ENCODE results near the gene HHAT.

Gene HHAT

DNA sequence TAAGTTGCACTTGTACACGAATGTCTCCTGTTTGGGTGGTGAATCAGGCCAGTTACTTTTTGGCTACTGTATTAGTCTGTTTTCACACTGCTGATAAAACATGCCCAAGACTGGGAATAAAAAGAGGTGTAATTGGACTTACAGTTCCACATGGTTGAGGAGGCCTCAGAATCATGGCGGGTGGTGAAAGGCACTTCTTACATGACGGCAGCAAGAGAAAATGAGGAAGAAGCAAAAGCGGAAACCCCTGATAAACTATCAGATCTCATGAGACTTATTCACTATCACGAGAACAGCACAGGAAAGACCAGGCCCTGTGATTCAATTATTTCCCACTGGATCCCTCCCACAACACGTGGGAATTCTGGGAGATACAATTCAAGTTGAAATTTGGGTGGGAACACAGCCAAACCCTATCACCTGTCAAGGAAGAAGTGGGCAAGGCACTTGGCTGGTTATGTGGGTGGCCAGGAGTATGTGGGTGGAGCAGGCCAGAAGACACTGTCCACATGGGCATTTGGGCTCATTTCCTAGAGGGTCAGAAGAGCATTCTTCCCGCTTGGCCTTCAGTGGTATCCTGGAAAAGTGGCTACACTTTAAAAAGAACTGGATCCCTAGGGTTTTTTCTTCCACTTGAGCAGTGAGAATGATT, 228.8 kb downstream of the HHAT start:
- DNase-seq, result no peak

DNA sequence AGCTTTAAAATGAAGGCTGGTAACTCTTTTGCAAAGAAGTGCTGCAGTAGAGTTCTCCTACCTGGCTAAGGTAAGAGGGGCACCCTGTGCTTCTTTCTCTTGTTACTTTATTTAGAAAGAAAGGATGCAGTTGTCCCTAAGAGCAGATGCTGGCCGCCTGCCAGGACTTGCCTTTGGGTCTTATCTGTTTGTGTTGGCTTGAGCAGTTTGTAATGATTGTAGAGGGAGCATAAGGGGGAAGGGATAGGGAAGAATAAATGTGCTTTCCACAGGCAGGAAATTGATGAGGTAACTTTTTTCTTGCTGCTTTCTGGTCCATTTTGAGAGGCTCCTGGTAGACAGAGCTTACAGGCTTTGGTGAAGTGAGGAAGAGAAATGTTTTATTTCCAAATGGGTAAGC, 229.6 kb downstream of the HHAT start:
- DNase-seq, result no peak

DNA sequence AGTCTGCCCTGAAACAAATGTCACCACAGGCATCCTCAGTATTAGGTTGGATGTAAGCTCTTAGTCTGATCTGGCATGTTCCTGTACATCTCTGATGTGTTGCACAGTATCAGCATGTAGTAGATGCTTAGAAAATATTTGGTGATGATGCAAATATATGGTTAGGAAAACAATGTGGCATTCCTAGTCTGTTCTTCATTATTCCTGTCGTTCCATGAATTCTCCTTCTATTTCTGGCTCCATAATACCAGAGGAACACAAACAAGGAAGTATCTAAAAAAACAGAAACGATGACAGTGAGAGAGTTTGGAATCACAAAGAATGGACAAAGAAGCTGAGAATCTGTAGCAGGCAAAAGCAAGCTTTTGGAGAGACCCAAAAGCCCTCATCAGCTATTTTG, 236.6 kb downstream of the HHAT start:
- no peak for DNase-seq

DNA sequence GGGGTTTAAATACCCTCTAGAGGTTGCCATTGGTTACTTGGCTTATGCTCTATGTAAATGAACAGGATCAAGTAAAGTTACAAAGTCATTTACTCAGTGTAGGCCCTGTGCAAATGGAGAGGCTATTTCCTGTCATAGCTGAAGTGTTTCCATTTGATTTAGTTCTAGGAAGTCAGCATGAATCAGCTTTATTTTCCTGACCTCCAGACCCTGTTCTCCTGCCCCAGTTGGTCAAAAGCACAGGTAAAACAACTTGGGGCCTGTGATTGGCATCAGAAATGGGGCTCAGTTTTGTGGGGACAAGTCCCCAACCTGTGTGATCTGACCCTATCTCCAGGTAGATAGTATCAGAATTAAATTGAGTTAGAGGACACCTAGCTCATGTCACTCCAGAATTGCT, 239.9 kb downstream of the HHAT start:
- no peak for DNase-seq

DNA sequence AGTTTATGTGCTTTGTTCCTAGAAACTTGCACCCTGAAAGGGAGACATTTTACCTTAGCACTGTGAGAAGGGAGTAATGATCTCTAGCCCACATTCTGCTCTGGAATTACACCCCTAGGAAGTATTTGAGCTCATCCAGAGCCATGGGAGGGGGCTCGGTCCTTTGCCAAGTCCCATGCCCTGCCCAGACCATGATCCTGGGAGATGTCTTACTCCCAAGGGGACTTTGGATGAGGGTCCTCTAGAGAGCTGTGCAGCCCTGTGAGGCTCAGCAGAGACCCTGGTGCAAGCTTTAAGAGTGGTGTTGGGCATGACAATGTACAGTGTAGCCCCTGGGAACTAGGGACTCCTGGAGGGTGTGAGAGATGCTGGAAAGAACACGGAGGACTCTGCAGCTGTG, 241.4 kb downstream of the HHAT start:
- DNase-seq, result no peak

DNA sequence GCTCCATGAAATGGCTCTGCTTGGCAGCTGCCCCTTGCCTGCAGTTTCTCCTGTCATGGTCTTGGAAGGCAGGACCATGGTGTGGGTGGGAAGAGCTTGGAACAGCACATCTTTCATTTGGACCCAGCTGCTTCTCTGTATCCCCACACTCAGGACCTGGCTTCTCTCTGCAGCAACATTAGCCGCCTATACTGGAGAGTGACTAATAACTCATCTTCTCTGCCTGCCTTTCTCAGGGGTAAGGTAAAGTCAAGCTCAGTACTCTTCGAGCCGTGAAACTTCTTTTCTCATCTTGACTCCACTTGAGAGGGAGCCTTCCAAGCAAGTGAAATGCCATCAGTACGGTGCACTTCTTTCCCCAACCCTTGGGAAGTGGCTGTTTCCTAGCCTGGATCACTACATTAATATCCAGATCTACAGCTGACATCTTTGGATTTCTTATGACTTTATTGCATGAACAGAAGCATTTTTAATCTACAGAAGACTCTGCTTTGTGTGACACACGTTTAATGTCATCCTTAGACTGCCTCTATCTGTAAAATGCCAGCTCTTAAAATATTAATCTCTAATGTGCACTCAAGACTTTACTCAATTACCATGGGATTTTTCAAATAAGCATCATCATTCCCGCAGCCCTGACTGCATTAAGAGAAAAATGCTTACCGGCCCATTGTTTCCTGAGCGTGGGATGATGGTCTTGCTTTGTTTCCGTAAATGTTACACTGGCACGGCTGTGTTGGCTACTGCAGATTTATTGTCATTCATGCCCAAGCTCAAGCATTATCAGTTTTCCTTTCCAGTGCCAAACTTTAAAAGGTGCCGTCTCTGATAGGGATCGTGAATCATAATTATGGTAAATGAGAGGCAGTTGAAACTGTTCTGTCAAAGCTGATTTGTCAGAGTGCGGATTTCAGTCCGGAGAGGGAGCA, 242.9 kb downstream of the HHAT start:
- DNase-seq, result no peak

DNA sequence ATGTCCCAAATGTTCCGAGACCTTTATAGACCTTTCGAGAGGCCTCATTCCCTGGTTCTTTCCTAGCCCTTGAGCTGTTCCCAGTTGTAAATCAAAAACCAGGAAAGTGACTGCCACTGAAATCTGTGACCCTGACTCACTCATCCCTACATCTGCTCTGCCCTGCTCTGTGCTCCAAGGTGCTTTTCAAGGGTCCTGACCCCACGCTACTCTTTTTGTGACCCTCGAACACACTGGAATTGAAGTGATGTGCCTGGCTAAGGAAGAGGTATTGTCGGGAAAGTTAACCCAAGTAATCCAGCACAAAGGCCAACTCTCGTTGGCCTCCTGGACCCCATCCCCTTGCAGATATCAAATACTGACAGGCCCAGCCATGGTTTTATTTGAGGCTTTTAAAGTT, 244.4 kb downstream of the HHAT start:
- DNase-seq, result no peak

DNA sequence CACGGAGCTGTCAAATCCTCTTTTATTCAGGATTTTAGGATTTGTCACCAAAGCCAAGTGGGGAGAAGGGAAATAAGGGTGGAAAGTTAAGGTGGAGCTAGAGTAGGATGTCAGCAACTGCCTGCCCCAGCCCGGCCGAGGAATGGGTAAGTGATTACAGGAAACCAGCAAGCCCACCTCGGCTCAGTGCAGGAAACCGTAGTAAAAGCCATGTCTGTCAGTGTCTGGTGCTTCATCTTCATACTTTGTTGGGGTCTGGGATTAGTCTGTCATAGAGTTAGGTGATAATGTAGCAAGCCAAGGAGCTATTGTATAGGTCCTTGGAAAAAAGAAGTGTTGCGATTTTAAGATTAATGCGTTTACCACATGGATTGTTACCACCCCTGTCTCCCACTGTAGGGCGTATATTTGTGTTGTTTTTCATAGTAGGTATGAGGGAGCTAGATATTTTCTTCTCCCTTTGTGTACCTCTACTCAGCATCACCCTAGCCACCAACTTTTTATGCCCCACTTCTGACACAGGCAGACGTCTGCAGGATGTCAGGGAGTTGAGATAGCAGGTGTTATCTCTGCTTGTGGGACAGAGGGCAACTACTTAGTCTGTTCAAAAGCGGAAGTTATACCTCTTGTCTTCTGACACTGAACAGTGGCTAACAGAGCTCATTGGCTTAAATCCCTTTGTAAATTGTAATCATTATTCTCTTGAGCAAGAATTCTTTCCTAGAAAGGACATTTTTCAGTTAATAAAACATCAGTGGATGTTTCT, 253.7 kb downstream of the HHAT start:
- DNase-seq, result no peak

DNA sequence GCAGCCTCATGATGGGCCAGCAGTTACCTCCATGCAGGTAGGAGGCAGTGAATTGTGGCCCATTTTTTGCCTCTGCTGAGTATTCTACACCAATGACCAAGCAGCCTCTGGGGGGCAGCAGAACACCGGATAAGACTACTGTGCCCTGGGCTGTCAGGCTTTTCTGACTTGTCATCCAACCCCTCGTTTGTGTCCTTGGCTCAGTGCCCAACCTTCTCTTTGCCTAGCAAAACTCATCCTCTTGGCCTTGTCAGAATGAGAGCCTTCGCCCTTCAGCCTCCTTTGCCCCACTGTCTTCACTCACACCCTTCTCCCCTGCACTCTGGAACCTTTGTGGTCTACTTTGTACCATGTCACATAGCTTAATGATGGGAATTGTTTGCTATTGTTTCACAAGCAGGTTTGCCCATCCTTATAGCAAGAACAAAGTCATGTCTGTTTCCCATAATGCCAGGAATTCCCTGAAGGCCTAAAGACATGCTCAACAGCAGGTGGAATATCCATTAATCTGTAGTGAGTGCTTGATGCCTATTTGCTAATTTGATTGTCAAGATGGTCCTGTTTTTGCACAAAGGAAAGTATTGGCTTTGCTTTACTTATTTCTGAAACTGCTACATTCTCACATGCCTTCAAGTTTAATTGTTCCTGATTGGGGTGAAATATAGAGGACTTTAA, 255.9 kb downstream of the HHAT start:
- DNase-seq, result peak in 5 of 6 experiments; percentile 4 to 48 (median 22)

DNA sequence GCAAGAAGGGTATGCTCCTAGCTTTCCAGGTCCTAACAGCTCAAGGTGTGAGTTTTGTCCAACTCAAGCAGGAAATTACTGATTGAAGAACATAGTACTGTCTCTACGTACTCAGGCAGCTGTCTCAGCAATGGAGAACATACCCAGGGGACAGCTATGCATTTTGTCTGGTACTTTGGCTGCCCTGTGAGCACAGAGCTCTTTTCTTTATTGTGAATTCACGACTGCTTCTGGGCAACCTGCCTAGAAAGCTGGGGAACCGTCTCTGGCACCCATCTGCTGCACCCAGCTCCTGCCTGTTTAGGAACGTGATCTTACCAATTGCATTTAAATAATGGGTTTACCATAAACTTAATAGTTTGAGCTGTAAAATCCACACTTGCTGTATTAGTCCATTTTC, 258.1 kb downstream of the HHAT start:
- DNase-seq, result no peak

DNA sequence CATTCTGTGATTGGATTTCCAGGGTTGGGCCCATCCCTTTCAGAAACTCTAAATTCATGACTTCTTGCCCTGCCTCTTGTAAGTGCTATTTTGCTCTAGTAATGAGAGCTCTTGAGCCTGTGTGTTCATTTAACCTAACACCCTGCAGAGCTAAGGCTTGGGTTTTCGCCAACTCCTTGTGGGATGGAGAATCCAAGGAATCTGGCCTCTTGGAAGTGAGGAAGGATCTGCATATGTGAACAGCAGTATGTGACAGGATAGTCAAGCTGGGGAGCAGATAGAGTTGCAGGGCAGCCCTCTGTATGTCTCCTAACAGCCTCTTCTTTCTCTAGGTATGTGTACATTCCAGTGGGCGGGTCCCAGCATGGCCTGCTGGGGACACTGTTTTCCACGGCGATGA, 258.9 kb downstream of the HHAT start:
- no peak for DNase-seq

DNA sequence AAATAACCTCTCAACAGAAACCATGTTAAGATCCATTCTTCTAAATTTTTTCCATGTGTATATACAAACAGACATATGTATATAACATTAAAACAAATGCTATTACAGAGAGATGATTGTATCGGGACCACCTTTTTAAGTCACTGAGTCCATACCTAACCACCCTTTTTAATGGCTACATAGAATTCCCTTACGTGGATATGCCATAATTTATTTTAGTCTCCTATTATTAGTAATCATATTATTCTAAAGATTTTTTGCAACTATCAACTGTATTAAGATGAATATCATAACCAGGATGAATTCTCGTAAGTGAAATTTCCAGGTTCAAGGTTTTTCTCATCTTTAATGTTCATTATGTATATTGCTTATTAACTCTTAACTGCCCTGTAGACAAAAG, 259.7 kb downstream of the HHAT start:
- DNase-seq, result no peak

DNA sequence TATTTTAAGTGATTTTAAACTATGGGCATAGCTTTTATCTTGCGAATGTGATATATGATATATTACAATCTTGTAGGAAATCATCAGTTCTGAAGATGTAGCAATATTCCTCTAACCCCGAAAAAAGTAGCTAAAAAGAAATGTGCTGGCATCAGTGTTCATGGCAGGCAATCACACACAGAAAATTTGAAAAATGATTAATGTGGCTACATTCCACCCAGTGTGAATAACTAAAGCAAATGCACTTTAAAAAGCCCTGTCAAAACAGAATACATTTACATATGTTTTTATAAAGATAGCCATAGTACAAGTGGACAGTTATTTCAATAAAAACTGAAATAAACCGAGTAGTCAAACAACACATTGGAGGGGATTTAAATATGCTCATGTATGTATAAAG, 260.2 kb downstream of the HHAT start:
- DNase-seq, result no peak

DNA sequence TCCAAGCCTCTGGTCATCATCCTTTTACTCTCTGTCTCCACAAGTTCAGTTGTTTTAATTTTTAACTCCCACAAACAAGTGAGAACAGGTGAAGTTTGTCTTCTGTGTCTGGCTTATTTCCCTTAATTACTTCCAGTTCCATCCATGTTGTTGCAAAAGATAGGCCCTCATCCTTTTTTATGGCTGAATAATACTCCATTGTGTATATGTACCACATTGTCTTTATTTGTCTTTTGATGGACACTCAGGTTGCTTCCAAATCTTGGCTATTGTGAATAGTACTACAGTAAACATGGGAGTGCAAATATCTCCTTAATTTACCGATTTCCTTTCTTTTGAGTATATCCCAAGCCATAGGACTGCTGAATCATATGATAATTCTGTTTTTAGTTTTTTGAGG, 262.5 kb downstream of the HHAT start:
- no peak for DNase-seq

DNA sequence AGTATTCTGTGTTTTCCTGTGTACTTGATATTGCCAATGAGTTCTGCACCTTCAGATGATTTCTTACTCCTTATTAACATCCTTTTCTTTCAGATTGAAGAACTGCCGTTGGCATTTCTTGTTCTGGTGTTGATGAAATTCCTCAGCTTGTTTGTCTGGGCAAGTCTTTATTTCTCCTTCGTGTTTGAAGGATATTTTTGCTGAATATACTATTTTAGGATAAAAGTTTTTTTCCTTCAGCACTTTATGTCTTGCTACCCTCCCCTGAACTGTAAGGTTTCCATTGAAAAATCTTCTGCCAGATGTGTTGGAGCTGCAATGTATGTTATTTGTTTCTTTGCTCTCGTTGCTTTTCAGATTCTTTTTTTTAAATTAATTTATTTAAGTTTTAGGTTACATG, 265.9 kb downstream of the HHAT start:
- no peak for DNase-seq

DNA sequence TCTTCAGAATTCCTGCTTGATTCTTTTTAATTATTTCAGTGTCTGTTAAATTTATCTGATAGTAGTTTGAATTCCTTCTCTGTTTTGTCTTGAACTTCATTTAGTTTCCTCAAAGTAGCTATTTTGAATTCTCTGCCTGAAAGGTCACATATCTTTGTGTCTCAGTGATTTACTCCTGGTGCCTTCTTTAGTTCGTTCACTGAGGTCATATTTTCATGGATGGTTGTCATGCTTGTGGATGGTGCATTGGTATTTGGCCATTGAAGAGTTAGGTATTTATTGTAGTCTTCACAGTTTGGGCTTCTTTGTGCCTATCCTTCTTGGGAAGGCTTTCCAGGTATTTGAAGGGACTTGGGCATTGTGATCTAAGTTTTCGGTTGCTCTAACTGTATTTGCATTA, 267.9 kb downstream of the HHAT start:
- DNase-seq, result no peak

DNA sequence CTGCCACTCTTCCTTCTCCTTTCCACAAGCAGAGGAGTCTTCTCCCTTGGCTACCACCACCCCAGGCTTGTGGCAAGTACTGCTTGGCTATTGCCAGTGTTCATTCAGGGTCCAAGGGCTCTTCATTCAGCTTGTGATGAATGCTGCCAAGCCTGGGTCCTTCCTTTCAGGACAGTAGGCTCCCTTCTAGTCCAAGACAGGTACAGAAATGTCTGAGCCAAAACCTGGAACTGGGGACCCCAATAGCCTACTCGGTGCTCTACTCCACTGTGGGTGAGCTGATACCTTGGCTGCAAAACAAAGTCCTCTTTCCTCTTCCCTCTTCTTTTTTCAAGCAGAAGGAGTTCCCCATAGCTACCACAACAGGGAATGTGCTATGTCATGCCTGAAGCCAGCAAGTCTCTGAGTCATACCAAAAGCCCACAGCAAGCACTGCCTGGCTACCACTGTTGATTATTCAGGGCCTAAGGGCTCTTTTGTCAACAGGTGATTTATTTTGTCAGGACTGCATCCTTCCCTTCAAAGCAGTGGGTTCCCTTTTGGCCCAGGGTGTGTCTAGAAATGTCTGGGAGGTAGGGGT, 268.9 kb downstream of the HHAT start:
- no peak for DNase-seq

DNA sequence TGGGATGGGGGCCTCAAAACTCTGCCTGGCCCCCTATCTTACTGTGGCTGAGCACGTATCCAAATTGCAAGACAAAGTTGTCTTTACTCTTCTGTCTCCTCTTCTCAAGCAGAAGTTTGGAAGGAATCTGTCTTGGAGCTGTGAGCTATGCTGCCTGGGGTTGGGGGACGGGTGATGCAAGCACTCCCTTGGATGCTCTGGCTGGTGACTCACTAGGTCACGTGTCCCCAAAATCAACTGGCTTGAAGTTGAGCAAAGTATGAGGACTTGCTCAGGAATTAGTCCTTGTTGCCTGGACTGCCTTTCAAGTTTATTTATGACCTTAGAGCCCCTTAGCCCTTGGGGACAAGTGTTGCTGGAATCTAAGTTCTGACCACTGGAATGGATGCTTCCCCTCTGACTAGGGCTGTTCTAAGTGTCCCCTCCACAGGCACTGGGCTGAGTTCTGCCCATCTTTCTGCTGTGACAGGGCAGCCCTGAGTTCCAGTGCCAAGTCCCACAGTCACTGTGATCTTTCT, 269.5 kb downstream of the HHAT start:
- DNase-seq, result no peak

DNA sequence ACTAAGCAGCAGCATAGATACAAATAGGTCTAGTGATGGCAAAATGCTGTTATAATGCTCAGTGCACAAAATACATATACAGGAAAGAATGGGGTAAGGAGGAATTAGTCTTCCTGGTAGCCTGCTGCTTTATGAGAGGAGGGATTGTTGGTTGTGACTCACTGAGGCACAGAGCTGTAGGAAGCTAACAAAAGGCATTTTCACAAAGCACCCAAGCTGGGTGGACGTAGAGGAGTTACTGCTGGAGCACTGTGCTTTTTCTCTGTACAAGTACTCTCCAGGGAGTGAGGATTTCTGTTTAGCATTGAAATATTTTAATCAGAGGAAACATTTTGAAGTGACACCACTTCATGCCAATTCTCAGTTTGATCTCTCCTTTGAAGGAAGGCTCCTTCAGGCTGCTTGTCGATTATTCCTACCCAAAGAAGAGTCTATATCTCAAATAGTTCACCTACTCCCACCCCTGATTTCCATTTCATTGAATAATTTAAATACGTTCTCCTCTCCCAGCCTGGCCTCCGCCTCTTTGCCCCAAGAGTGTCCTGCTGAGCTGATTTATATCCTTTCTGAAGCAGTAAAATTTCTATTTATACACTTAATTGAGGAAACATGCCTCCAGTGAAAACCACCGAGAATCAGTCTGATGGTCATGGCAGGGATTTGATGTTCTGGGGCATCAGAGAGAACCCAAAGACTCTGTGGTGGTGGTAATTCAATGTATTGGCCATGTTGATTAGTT, 271.9 kb downstream of the HHAT start:
- DNase-seq, result no peak

DNA sequence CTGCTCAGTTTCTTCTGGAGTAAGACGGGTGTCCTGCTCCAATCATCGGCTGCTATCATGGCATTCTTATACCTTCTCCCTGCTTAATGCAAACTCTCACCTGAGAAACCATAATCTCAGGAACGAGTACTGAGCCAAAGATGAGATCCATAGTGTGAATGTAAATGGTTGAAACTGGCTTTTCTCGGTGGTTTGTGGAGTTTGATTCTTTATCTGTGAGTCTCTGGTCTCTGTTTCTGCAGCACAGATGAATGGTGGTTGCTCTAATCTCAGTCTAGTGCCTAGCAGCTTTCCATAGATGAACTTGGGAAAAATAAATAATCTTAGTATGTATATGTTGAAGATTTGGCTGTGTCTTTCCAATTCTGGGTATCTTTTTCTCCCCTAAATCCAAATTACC, 274.4 kb downstream of the HHAT start:
- DNase-seq, result no peak

DNA sequence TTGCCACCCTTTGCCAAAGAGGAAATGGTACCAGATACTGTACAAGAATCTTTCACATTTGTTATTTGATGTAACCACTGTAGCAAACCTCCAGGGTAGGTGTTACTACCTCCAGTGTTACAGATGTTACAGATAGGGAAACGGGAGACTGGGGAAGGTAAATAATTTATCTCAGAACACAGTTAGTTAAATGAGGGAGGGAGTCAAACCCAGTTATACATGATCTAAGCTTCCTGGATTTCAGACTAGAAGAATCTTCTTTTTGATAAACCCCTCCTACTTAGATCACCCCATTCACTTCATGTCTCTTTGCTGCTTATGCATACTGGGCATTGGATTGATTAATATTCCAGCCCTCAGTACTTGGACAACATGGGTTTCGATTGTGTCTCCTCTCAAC, 276.4 kb downstream of the HHAT start:
- DNase-seq, result no peak

DNA sequence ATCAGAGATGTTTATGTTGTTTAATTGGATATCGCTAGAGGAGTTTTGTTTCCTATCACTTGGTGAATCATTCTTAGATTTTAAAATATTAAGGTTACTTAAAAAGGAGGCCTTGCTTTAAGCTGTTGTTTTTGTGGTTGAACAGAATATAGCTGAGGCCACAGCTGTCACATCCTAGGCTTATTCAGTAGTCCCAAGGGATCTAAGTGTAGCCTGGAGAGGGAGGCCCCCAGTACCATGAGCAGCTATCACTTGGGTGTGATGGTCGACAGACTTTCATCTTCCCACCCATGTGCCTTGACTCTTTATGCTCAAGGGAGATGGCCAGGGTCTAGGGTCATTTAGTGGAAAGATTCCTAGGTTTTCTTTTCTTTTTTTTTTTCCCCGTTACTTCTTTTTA, 278.7 kb downstream of the HHAT start:
- DNase-seq, result no peak

Measured in stimulated activated naive CD4-positive, alpha-beta T cell (primary cell).